ENCODE measurements around the gene FBH1. TPM values are rescaled to one million over a fixed set of nuclear protein-coding genes. Genes with fewer than 3 reads are reported as not detected.

Gene FBH1
- total and polyA plus RNA-seq, 9 of the 15 experiments (the other 6 are each of a cell fraction or from before 2014, with no cell fraction given), result 13.4 to 108 (median 77.8) TPM

DNA sequence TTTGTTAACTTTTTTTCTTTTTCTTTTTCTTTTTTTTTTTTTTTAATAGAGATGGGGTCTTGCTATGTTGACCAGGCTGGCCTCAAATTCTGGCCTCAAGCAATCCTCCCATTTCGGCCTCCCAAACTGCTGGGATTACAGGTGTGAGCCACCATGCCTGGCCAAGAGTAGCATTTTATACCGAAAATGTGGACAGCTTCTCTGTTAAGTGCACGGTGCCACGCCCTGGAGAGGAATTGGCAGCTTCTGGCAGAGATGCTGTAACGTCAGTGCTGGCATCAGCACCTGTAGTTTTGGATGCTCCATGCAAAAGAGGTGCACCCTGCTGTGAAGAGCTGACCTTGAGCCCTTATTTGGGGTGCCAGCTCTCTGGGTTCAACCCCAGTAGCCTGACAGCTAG, 69.1 kb downstream of the FBH1 start:
- no peaks in the 10 kb centered on the region for H3K9me3 ChIP-seq (replicated peaks; ENCODE audit: control insufficient read depth, insufficient read depth, low read depth, low read length)
- ATAC-seq, result no peak
- TF ChIP-seq ZBTB9 (CRISPR knock-in tag; IDR thresholded peaks at IDR 0.05), result no peak
- TF ChIP-seq SMARCA5 (IDR thresholded peaks at IDR 0.05), result 0 out of 2 replicates have a peak, but pooled peaks have one; percentile 40
- TF ChIP-seq BCOR (IDR thresholded peaks at IDR 0.05), result peak; percentile 42; the same call in 1 of the 2 replicates
- TF ChIP-seq MEF2A (IDR thresholded peaks at IDR 0.05; ENCODE audit: control insufficient read depth, low read depth, low read length), result no peak
- no peak for TF ChIP-seq TFAM (CRISPR knock-in tag; conservative IDR thresholded peaks at IDR 0.05)
- TF ChIP-seq RBM25 (IDR thresholded peaks at IDR 0.05; ENCODE audit: low read depth, low read length, severe bottlenecking), result peak; percentile 50
- TF ChIP-seq ETS1 (conservative IDR thresholded peaks at IDR 0.05; ENCODE audit: control insufficient read depth, low read depth, low read length), result no peak
- TF ChIP-seq ZNF121 (CRISPR knock-in tag; conservative IDR thresholded peaks at IDR 0.05), result peak; percentile 91
- H3K36me3 ChIP-seq (ENCODE audit: control insufficient read depth, insufficient read depth, low read length), result peaks cover 17% of the 10 kb centered on the region; the same call in 2 of the 3 replicates
- no peak overlapping the region for H3K9ac ChIP-seq (ENCODE audit: insufficient read depth in 1 of 2, low read depth in 2 of 2, low read length in 2 of 2)
- peaks cover 6 to 19% of the 10 kb centered on the region in 2 experiments; a peak in 4 of 5 replicates for H3K4me1 ChIP-seq (replicated peaks in 1 of 2; ENCODE audit: control insufficient read depth in 2 of 2, insufficient read depth in 2 of 2, low read length in 2 of 2)
- FAIRE-seq, result no peak
- no peak overlapping the region for H3K4me3 ChIP-seq
- H2AFZ ChIP-seq (ENCODE audit: low read depth, low read length), result no peak overlapping the region
- no peaks in the 10 kb centered on the region for H3K79me2 ChIP-seq (ENCODE audit: control insufficient read depth, insufficient read depth, low read length)
- peaks cover 10% of the 10 kb centered on the region for H3K9me1 ChIP-seq (ENCODE audit: control insufficient read depth, insufficient read depth, low read length)
- no peak overlapping the region for H3K4me2 ChIP-seq (ENCODE audit: insufficient read depth, low read length)
- CTCF ChIA-PET (ENCODE audit: low intra/inter-chr PET ratio), result no interaction called here
- DNase-seq (ENCODE audit: extremely low read depth in 1 of 4, low spot score in 3 of 4), result no peak
- WGBS (ENCODE audit: insufficient coverage, low coverage, missing lambda C conversion rate), result 78% methylated on average over 5 of the region's 5 CpGs
- no peak overlapping the region for H3K27ac ChIP-seq (ENCODE audit: extremely low read depth, low read depth, low read length)
- H3K27me3 ChIP-seq (ENCODE audit: control insufficient read depth in 2 of 2, insufficient read depth in 2 of 2, low read length in 2 of 2), result no peaks in the 10 kb centered on the region
- in situ Hi-C loops (cut with MboI) (no loop called here), intact Hi-C loops (cut with micrococcal nuclease) (no loop called here)
- BruUV-seq (replicated peaks), result no TSS peak
- no peaks in the 10 kb centered on the region for H4K20me1 ChIP-seq (replicated peaks; ENCODE audit: control insufficient read depth, insufficient read depth, low read length)
- POLR2A ChIA-PET, result interaction anchor here (0.7 to 3.0 kb wide), 6 partner anchors 8 to 176 kb away, joined by 3 to 16 read pairs (median 3); no protein-coding TSS in a partner anchor

Measured in K562 (cell line).